Parietal lobe (tissue), 2 donors: Measurements from ENCODE around the gene SLIT3. TPM values are rescaled to one million over a fixed set of nuclear protein-coding genes. Genes with fewer than 3 reads are reported as not detected.

Experiments
- small RNA-seq: library from RNA; depleted of rRNA; stranded (forward); fragments of <200 nt; gene quantifications from one replicate; pipeline ENCODE3, GENCODE V24; 2014; ENCODE audit warnings: low replicate concordance
- total RNA-seq: library from RNA; depleted of rRNA; stranded (reverse); fragments of >200 nt; gene quantifications from one replicate; pipeline ENCODE4 v1.2.3, GENCODE V29; 2014

The SLIT3 gene
- total RNA-seq, result 4.1 TPM

DNA sequence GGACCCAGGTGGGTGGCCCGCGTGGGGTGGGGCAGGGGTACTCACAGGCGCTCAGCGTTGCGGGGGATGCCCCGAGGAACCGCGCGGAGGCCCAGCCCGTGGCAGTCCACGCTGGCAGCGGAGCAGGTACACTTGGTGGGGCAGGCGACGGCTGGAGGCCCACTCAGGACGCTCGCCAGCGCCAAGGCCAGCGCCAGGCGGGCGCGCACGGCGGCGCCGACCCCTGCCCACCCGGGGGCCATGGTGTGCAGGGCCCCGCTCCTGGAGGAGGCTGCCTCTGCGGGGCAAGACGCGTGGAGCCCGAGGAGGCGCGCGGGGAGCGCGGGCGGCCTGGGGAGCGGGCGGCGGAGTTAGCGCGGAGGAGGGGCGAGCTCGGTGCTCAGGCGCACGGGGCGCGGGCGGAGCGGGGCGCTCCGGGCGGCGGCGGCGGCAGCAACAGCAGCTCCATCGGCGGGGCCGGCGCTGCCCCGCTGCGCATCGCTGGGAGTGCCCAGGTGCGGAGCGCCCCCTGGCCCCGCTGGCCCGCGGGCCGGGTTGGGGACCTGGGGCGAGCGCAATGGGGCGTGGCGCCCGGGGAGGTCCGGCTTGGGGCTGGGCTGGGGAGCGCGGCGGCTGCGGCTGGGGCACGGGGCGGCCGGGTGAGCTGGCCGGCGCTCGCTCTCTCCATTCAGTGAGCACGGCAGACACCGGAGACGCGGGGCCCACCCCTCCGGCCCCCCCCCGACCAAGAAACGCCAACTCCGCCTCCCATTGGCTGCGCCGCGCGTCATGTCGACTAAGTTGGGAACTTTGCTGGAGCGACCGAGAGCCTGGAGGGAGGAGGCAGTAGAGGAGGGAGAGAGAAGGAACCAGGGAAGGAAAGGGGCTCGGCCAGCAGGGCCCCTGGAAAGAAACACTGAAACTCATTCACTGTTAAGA lies at the start of gene SLIT3:
SLIT3 (minus strand) TSS at position 672 of the 918 bp plus-strand sequence; CDS start at position 242, 430 bp downstream.

Small RNA genes within 50 kb of the gene (small RNA-seq; reads per million reads assigned to genes)
- 0.12 reads per million for gene MIR218-2
- gene MIR585, result 0.15 reads per million
- not detected for gene RF00019
